Urinary bladder (tissue), 4 donors: ENCODE data around the gene SCN8A. TPM values are rescaled to one million over a fixed set of nuclear protein-coding genes. Genes with fewer than 3 reads are reported as not detected.

Source experiments
- DNase-seq: peaks from one replicate; pipeline ENCODE4 v3.0.0-alpha.2; 2015; ENCODE audit errors: extremely low spot score
- H3K27ac ChIP-seq: one replicate; pipeline ENCODE4 v1.5.1; 2013; ENCODE audit warnings: low read depth, mild to moderate bottlenecking, moderate library complexity
- H3K36me3 ChIP-seq: one replicate; pipeline ENCODE4 v1.6.1; 2013; ENCODE audit warnings: mild to moderate bottlenecking, moderate library complexity; ENCODE audit not compliant: insufficient read depth
- H3K4me1 ChIP-seq: one replicate; pipeline ENCODE4 v1.6.1; 2013; ENCODE audit warnings: mild to moderate bottlenecking, moderate library complexity; ENCODE audit not compliant: insufficient read depth
- H3K4me3 ChIP-seq: one replicate; pipeline ENCODE4 v1.5.1; 2013; ENCODE audit warnings: low read depth, low read length
- WGBS: extraction: QIAGEN DNeasy Blood & Tissue Kit; methylation state at CpG from one replicate; pipeline ENCODE4 v1.1.7; 2013; 5-methylcytosine and 5-hydroxymethylcytosine counted together
- polyA plus RNA-seq: library from polyadenylated mRNA; stranded (reverse); fragments of 200-250 nt; gene quantifications from one replicate; pipeline ENCODE4 v1.2.3, GENCODE V29; 2013
- total RNA-seq: library from RNA; depleted of rRNA; stranded (reverse); fragments of >200 nt; gene quantifications from one replicate; pipeline ENCODE4 v1.2.3, GENCODE V29; 2014
- donor health status: healthy with polysubstance abuse.
- donor health status: healthy.

SCN8A gene
- total and polyA plus RNA-seq, 2 donors, result 0.23 to 2.6 TPM

- H3K4me1 ChIP-seq, result no peaks in the 10 kb centered on the region
- 79% methylated on average over 2 of the region's 2 CpGs for WGBS
- H3K4me3 ChIP-seq, result no peak overlapping the region
- H3K36me3 ChIP-seq, result no peaks in the 10 kb centered on the region
- H3K27ac ChIP-seq, result no peak overlapping the region
- DNase-seq, result no peak
These were observed 164.2 kb downstream of the SCN8A start for GRCh38 chr12:51755251-51755650.

GRCh38 chr12:51759175-51759574 is 168.1 kb downstream of the SCN8A start:
- DNase-seq, result no peak
- H3K4me1 ChIP-seq, result no peaks in the 10 kb centered on the region
- H3K27ac ChIP-seq, result no peak overlapping the region
- no peaks in the 10 kb centered on the region for H3K36me3 ChIP-seq
- no peak overlapping the region for H3K4me3 ChIP-seq

- DNase-seq, result no peak
- H3K4me1 ChIP-seq, result no peaks in the 10 kb centered on the region
These were observed 168.7 kb downstream of the SCN8A start for GRCh38 chr12:51759695-51760094.

GRCh38 chr12:51760231-51760630 is 169.2 kb downstream of the SCN8A start:
- H3K27ac ChIP-seq, result no peak overlapping the region
- 94% methylated on average over 1 of the region's 1 CpG for WGBS
- H3K36me3 ChIP-seq, result no peaks in the 10 kb centered on the region
- H3K4me3 ChIP-seq, result no peak overlapping the region
- no peak for DNase-seq
- H3K4me1 ChIP-seq, result no peaks in the 10 kb centered on the region

More at GRCh38 chr12:51759695-51760094, 168.7 kb downstream of the SCN8A start:
- Histone ChIP-seq H3K36me3 (no peaks in the 10 kb centered on the region), H3K4me3 (no peak overlapping the region), H3K27ac (no peak overlapping the region)

- no peaks in the 10 kb centered on the region for H3K36me3 ChIP-seq
- DNase-seq, result no peak
- H3K4me3 ChIP-seq, result no peak overlapping the region
These were observed 172.7 kb downstream of the SCN8A start for GRCh38 chr12:51763743-51764142.

GRCh38 chr12:51766067-51766676 is 175.1 kb downstream of the SCN8A start:
- 91% methylated on average over 6 of the region's 6 CpGs for WGBS
- Histone ChIP-seq H3K4me1 (no peaks in the 10 kb centered on the region), H3K4me3 (no peak overlapping the region), H3K36me3 (no peaks in the 10 kb centered on the region), H3K27ac (no peak overlapping the region)
- no peak for DNase-seq

More at GRCh38 chr12:51763743-51764142, 172.7 kb downstream of the SCN8A start:
- Histone ChIP-seq H3K4me1 (no peaks in the 10 kb centered on the region), H3K27ac (no peak overlapping the region)

GRCh38 chr12:51771008-51771407 is 180.0 kb downstream of the SCN8A start:
- WGBS, result 86% methylated on average over 1 of the region's 1 CpG
- H3K36me3 ChIP-seq, result no peaks in the 10 kb centered on the region
- DNase-seq, result no peak
- no peaks in the 10 kb centered on the region for H3K4me1 ChIP-seq
- H3K4me3 ChIP-seq, result no peak overlapping the region
- no peak overlapping the region for H3K27ac ChIP-seq

- Histone ChIP-seq H3K27ac (no peak overlapping the region), H3K4me1 (no peaks in the 10 kb centered on the region), H3K36me3 (no peaks in the 10 kb centered on the region), H3K4me3 (no peak overlapping the region)
- DNase-seq, result no peak
- 95% methylated on average over 2 of the region's 2 CpGs for WGBS
These were observed 182.3 kb downstream of the SCN8A start for GRCh38 chr12:51773145-51773869.

GRCh38 chr12:51774933-51775332 is 183.9 kb downstream of the SCN8A start:
- H3K27ac ChIP-seq, result no peak overlapping the region

GRCh38 chr12:51777457-51777856 is 186.4 kb downstream of the SCN8A start:
- Histone ChIP-seq H3K36me3 (no peaks in the 10 kb centered on the region), H3K27ac (no peak overlapping the region), H3K4me1 (no peaks in the 10 kb centered on the region), H3K4me3 (no peak overlapping the region)
- WGBS, result 55% methylated on average over 2 of the region's 2 CpGs
- no peak for DNase-seq

More at GRCh38 chr12:51774933-51775332, 183.9 kb downstream of the SCN8A start:
- Histone ChIP-seq H3K4me1 (no peaks in the 10 kb centered on the region), H3K36me3 (no peaks in the 10 kb centered on the region), H3K4me3 (no peak overlapping the region)
- 69% methylated on average over 2 of the region's 2 CpGs for WGBS
- DNase-seq, result no peak

- no peak overlapping the region for H3K4me3 ChIP-seq
- no peak overlapping the region for H3K27ac ChIP-seq
- H3K36me3 ChIP-seq, result no peaks in the 10 kb centered on the region
- no peak for DNase-seq
- 92% methylated on average over 3 of the region's 3 CpGs for WGBS
- H3K4me1 ChIP-seq, result no peaks in the 10 kb centered on the region
These were observed 186.9 kb downstream of the SCN8A start for GRCh38 chr12:51777973-51778372.

GRCh38 chr12:51779876-51780275 is 188.8 kb downstream of the SCN8A start:
- Histone ChIP-seq H3K36me3 (no peaks in the 10 kb centered on the region), H3K4me1 (no peaks in the 10 kb centered on the region), H3K4me3 (no peak overlapping the region), H3K27ac (no peak overlapping the region)
- no peak for DNase-seq
- 79% methylated on average over 5 of the region's 5 CpGs for WGBS

GRCh38 chr12:51784688-51785087 is 193.7 kb downstream of the SCN8A start:
- DNase-seq, result no peak
- no peaks in the 10 kb centered on the region for H3K4me1 ChIP-seq
- no peak overlapping the region for H3K4me3 ChIP-seq
- WGBS, result 82% methylated on average over 3 of the region's 3 CpGs
- no peaks in the 10 kb centered on the region for H3K36me3 ChIP-seq
- H3K27ac ChIP-seq, result no peak overlapping the region

GRCh38 chr12:51785906-51786305 is 194.9 kb downstream of the SCN8A start:
- no peaks in the 10 kb centered on the region for H3K4me1 ChIP-seq
- no peak overlapping the region for H3K27ac ChIP-seq
- H3K36me3 ChIP-seq, result no peaks in the 10 kb centered on the region
- 84% methylated on average over 2 of the region's 2 CpGs for WGBS
- H3K4me3 ChIP-seq, result no peak overlapping the region
- DNase-seq, result no peak
